ENCODE results near the gene OR8H1. TPM values are rescaled to one million over a fixed set of nuclear protein-coding genes. Genes with fewer than 3 reads are reported as not detected.

The OR8H1 gene, protein sequence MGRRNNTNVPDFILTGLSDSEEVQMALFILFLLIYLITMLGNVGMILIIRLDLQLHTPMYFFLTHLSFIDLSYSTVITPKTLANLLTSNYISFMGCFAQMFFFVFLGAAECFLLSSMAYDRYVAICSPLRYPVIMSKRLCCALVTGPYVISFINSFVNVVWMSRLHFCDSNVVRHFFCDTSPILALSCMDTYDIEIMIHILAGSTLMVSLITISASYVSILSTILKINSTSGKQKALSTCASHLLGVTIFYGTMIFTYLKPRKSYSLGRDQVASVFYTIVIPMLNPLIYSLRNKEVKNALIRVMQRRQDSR
- total RNA-seq (2021; ENCODE audit: unreplicated experiment), result not detected
- polyA plus RNA-seq (2012; ENCODE audit: insufficient read length), result not detected
- Bru-seq, nascent RNA, result not detected
- BruChase-seq, experiment 1, labeled RNA remaining after a 2-hour chase, result not detected
- not detected for BruChase-seq, experiment 2, labeled RNA remaining after a 6-hour chase
- long read RNA-seq, result 0 reads

DNA sequence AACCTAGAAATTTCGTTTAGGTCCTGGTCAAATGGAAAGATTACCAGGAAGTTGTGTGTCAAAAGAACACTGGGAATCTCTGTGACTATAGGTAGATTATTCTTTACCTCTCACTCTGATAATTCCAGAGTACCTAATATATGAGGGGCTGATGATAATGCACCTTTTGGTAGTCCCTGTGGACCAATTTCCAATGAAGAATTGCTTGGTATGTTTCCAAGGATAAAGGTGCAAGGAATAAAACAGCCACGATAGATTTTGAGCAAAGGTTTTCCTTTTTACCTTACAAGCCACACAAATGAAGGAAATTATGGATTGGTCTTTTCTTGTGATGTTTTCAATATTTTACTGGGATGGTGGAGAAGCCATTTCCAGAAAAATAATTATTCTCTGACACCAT lies at the start of gene OR8H1:
TSS of gene OR8H1 (minus strand) at position 101 of the 400 bp plus-strand sequence. CDS start 1,192 bp downstream, outside the sequence.
- DNase-seq (ENCODE audit: low read depth, low spot score), result no peak
- ChIA-PET CTCF (no interaction called here), POLR2A (no interaction called here)
- no peaks in the 10 kb centered on the region for H3K27me3 ChIP-seq (ENCODE audit: control insufficient read depth, insufficient read depth, low read length)
- H3K36me3 ChIP-seq (ENCODE audit: control insufficient read depth, insufficient read depth, low read length), result no peaks in the 10 kb centered on the region
- TF ChIP-seq, protein P1, sequence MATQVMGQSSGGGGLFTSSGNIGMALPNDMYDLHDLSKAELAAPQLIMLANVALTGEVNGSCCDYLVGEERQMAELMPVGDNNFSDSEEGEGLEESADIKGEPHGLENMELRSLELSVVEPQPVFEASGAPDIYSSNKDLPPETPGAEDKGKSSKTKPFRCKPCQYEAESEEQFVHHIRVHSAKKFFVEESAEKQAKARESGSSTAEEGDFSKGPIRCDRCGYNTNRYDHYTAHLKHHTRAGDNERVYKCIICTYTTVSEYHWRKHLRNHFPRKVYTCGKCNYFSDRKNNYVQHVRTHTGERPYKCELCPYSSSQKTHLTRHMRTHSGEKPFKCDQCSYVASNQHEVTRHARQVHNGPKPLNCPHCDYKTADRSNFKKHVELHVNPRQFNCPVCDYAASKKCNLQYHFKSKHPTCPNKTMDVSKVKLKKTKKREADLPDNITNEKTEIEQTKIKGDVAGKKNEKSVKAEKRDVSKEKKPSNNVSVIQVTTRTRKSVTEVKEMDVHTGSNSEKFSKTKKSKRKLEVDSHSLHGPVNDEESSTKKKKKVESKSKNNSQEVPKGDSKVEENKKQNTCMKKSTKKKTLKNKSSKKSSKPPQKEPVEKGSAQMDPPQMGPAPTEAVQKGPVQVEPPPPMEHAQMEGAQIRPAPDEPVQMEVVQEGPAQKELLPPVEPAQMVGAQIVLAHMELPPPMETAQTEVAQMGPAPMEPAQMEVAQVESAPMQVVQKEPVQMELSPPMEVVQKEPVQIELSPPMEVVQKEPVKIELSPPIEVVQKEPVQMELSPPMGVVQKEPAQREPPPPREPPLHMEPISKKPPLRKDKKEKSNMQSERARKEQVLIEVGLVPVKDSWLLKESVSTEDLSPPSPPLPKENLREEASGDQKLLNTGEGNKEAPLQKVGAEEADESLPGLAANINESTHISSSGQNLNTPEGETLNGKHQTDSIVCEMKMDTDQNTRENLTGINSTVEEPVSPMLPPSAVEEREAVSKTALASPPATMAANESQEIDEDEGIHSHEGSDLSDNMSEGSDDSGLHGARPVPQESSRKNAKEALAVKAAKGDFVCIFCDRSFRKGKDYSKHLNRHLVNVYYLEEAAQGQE (IDR thresholded peaks at IDR 0.05; ENCODE audit: insufficient read depth in 1 of 2, low read depth in 2 of 2, low read length in 1 of 2), result no peak
- no peak for TF ChIP-seq SIN3A (IDR thresholded peaks at IDR 0.05; ENCODE audit: borderline replicate concordance, insufficient read depth, low read depth, low read length)
- TF ChIP-seq POLR2AphosphoS5 (IDR thresholded peaks at IDR 0.05; ENCODE audit: low read depth, low read length), result no peak
- no peak for TF ChIP-seq TCF7L2 (IDR thresholded peaks at IDR 0.05; ENCODE audit: low read depth, low read length)
- TF ChIP-seq CTCF (IDR thresholded peaks at IDR 0.05), result no peak
- H3K4me3 ChIP-seq (ENCODE audit: low read depth in 2 of 2, low read length in 2 of 2), result no peak within 1 kb of the TSS
- in situ Hi-C loops (cut with HindIII; ENCODE audit: low pct_unique_long_range_greater_than_20kb, low sequenced_read_pairs) (no loop called here), intact Hi-C loops (cut with micrococcal nuclease; ENCODE audit: unreplicated experiment) (no loop called here)
- no peak for ATAC-seq
- H3K9me3 ChIP-seq (ENCODE audit: control insufficient read depth, insufficient read depth, low read depth, low read length), result no peaks in the 10 kb centered on the region
- H3K27ac ChIP-seq (ENCODE audit: low read length), result no peak within 1 kb of the TSS
- no TSS peak for BruUV-seq (replicated peaks)
- no peaks in the 10 kb centered on the region for H3K4me1 ChIP-seq (ENCODE audit: control insufficient read depth, insufficient read depth, low read length)

DNA sequence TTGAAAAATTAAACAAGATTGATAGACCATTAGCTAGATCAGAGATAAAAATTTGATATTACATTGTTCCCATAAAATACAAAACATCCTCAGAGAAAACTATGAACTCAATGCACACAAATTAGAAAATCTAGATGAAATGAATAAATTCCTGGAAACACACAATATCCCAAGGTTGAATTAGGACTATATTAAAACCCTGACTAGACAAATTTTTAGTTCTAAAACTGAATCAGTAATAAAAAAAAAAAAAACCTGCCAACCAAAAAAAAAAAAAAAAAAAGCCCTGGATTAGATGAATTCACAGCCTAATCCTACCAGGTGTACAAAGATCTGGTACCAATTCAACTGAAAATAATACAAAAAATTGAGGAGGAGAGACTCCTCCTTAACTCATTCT lies 48.2 kb upstream of the OR8H1 start:
- Histone ChIP-seq H3K9me3 (ENCODE audit: control insufficient read depth, insufficient read depth, low read depth, low read length) (no peaks in the 10 kb centered on the region), H3K36me3 (ENCODE audit: control insufficient read depth, insufficient read depth, low read length) (no peaks in the 10 kb centered on the region), H3K4me3 (ENCODE audit: low read depth in 2 of 2, low read length in 2 of 2) (no peak overlapping the region), H3K27me3 (ENCODE audit: control insufficient read depth, insufficient read depth, low read length) (no peaks in the 10 kb centered on the region), H3K4me1 (ENCODE audit: control insufficient read depth, insufficient read depth, low read length) (no peaks in the 10 kb centered on the region), H3K27ac (ENCODE audit: low read length) (no peak overlapping the region)
- DNase-seq (ENCODE audit: low read depth, low spot score) (no peak), ATAC-seq (no peak)
- in situ Hi-C loops (cut with HindIII; ENCODE audit: low pct_unique_long_range_greater_than_20kb, low sequenced_read_pairs), result no loop called here
- ChIA-PET CTCF (no interaction called here), POLR2A (no interaction called here)
- TF ChIP-seq SIN3A (IDR thresholded peaks at IDR 0.05; ENCODE audit: borderline replicate concordance, insufficient read depth, low read depth, low read length), result no peak
- TF ChIP-seq, protein P1 (IDR thresholded peaks at IDR 0.05; ENCODE audit: insufficient read depth in 1 of 2, low read depth in 2 of 2, low read length in 1 of 2), result no peak
- no peak for TF ChIP-seq TCF7L2 (IDR thresholded peaks at IDR 0.05; ENCODE audit: low read depth, low read length)
- no peak for TF ChIP-seq POLR2AphosphoS5 (IDR thresholded peaks at IDR 0.05; ENCODE audit: low read depth, low read length)
- no peak for TF ChIP-seq CTCF (IDR thresholded peaks at IDR 0.05)
- intact Hi-C loops (cut with micrococcal nuclease; ENCODE audit: unreplicated experiment), result no loop called here
- BruUV-seq (replicated peaks), result no TSS peak
